ENCODE results near the gene MANBA.

DNA sequence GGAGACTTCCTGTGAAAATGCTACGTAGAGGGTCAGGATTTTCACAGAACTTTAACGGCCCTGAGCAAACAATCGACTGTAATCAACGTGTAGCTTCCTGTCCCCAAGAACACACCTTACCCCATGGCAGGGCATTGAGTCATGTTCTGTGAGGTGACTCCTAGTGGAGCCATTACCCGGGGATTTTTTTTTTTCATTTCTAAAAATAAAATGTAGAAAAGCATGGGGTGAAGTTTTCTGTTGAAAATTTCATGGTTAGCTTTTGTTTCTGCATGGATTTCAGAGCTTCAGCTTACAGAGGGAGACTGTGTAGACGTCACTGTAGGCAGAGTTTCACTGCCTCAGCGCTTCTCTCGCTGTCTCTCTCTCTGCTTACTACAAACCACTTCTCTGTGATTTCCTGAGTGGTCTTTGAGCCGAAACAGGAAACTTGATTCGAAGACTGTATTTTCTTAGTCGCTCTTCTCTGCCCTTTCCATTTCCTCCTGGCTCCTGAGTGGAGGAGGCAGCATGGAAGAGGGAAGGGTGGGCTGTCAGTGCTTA, 147.9 kb downstream of the MANBA start:
- no peak for TF ChIP-seq CTCF (conservative IDR thresholded peaks at IDR 0.05 in 1 of 2, IDR thresholded peaks at IDR 0.05 in 1 of 2; ENCODE audit: extremely low read depth in 1 of 2, insufficient read depth in 1 of 2, low read depth in 1 of 2, low read length in 2 of 2)
- TF ChIP-seq EZH2 (IDR thresholded peaks at IDR 0.05; ENCODE audit: borderline replicate concordance, low read length), result no peak

All from mammary epithelial cell (primary cell).